GM19025 (cell line): Measurements from ENCODE around the gene FUNDC2.
"Not testable (repeated sequence)": the region's sequence is repeated elsewhere in the genome, so short reads cannot be mapped to it uniquely, and the experiment has no call there.

Experiments used
- ATAC-seq: cut with Tn5 transposase; IDR thresholded peaks from one replicate; pipeline ENCODE4 v1.9.1; 2021; ENCODE audit warnings: mild to moderate bottlenecking, low read depth, moderate library complexity; ENCODE audit not compliant: unreplicated experiment

The FUNDC2 gene, protein sequence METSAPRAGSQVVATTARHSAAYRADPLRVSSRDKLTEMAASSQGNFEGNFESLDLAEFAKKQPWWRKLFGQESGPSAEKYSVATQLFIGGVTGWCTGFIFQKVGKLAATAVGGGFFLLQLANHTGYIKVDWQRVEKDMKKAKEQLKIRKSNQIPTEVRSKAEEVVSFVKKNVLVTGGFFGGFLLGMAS

DNA sequence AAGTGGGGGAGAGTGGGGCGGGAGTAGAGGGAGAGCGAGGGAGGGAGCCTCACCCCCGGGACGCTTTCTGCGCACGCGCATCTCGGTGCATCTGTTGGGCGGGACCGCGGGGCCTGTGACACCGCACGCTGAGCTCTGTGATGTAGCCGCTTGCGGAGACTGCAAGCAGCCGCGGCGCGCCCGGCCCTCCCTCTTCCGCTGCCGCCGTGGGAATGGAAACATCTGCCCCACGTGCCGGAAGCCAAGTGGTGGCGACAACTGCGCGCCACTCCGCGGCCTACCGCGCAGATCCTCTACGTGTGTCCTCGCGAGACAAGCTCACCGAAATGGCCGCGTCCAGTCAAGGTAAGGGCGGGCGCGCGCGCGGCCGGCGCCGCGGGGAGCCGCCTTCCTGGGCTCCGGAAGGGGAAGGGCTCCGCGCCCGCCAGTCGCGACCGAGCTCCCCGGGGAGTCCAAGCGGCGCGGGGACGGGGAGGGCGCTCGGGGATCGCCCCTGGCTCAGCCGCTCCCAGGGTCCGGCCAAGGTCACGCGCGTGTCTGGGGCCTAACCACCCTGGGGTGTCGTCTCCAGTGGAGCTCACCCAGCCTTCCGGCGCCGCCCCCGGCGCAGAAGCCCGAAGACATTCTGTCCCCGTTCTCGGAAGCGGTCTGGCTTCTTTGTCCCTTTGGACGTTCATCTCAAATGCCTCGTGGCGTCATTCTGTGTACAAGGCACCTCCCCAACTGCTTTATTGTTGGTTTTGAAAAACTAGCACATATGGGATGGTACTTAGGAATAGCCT, at the start of gene FUNDC2:
Gene FUNDC2, plus strand, starts transcription at position 118 of the 782 bp plus-strand sequence. Its CDS starts 95 bp downstream, at position 213.
- peak; percentile 93 for ATAC-seq

DNA sequence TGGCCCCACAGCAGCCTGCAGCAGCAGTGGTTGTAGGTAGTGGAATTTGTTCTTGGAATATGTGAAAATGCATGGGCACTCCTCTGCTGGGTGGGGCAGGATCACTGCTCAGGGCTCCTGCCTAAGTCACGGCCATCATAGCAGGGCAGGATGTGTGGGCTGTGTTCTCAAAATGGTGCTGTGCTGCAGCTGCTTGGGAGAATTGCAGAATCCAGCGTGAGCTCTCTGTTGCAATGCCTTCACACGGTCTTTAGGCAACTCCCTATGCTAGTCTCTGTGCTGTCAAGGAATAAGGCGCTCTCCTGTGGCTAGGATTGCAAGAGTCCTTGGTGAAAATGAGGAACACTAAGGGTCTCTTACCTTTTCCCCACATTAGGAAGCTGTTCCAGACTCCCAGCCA, 47.0 kb upstream of the FUNDC2 start:
- no peak for ATAC-seq

DNA sequence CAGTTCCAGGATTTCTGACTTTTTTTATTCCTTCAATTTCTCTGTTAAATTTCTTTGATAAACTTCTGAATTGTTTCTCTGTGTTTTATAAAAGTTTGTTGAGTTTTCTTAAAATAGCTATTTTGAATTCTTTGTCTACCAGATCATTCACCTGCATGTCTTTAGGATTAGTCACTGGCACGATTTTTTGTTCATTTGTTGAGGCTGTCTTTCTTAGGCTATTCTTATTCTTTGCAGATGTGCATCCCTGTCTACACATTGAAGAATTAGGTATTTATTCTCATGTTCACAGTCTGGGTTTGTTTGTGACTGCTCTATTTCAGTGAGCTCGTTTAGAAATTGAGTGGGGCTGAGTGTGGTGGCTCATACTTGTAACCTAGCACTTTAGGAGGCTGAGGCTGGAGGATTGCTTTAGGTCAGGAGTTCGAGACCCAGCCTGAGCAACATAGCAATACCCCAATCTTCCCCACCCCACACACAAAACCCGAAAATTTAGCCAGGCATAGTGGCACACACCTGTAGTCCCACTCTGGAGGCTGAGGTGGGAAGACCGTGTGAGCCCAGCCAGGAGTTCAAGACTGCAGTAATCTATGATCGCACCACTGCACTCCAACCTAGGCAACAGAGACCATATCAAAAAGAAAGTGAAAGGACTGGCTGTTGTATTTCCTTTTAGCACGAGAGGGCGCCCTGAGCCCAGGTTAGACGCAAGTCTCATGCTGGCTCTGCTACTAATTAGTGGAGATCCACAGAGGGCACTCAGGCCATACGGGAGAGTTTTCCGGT, 46.1 kb upstream of the FUNDC2 start:
- peak; percentile 98 for ATAC-seq

DNA sequence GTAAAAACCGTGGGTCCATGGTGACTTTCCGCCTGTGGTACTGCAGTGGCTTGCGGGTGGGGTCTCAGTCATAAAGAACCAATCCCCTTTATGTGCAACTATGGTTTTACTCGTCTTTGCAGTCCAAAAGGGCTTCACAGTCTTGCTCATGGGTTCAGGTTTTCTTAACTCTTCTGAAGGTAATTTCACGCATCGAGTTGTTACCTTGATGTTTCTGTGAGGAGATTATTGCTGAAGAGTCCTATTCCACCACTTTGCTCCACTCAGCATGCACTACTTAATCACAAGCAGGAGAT, 45.6 kb upstream of the FUNDC2 start:
- no peak for ATAC-seq

DNA sequence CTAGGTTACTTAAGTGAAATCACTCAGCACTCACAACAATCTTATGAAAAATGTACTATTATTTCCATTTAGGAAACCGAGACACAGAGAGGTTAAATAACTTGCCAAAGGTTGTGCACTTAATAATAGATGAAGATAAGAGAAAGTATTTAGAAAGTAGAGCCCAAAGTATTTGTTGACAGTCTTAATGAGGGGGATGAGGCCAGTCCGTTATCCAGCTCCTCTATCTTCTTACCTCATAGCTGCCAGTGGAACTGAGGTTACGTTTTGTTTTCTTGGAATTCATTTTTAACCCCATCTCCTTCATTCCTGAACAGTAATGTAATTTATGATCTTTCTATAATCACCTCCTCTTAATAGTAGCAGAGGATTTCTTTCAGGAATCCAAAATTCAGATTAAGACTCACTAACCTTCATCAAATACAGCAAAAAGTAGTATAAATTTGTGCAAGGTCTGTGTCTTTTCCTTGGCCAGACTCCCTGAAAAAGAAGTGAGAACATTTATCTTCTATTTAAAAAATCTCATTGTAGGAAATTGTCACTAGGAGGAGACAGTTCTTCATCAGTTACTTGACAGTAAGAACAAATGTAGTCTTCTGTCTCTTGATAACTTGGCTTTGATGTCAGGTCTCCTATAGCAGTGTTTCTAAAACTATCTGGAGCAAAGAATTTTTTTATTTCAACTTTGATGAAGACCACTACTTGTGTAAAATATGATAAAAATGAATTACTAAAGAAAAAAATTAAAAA, 39.6 kb upstream of the FUNDC2 start:
- no peak for ATAC-seq

DNA sequence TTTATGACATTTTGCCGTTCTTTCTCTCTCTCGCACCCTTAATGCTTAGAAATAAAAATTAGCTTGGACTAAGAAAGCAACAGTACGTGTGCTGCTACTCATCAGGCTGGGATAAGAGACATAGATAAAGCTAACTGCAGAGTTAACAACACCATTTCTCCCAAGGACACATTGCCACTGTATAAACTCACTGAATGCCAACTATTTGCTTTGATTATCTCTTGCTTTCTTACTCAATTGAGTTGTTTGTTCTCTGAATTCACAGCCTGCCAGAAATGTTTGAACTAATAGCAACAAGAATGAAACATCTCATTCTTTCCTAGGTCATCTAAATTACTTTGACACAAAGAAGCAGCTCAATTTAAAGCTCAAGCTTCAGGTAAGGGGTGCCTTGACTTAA, 38.7 kb upstream of the FUNDC2 start:
- ATAC-seq, result no peak

DNA sequence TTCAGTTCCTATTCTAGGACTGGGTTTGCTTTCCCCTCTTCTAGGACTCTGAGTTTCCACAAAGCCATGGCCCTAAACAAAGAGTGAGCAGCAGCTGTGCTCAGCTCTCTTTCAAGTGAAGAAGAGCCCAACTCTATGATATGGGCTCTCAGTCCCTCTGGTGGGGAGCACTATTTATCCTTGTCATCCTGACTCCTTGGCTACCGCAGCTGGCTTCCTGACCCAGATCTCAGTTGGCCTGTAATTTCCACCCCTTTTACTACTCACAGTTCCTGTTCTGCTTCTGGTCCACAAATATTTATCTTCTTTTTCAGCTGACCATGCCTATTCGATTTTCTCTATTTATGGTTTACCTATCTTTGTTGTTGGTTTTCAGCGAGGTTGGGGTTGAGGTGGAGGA, 37.9 kb upstream of the FUNDC2 start:
- ATAC-seq, result no peak

DNA sequence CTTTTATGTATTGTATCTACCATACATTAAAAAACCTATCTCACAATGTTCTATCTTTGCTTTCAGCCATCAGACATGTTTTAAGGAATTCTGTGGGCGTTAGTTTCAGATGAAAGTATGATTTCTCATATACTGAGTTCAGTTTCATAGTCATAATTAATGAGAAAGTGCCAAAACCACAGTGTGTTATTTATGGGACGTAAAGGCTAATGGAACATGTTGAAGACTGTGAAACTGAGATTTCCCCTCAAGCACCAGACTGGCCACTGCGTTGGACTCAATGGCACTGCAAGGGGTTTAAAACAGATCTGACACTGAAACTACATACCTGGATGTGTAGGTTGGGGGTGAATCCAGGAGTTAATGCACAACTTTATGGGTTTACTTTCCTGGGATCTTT, 36.1 kb upstream of the FUNDC2 start:
- no peak for ATAC-seq

DNA sequence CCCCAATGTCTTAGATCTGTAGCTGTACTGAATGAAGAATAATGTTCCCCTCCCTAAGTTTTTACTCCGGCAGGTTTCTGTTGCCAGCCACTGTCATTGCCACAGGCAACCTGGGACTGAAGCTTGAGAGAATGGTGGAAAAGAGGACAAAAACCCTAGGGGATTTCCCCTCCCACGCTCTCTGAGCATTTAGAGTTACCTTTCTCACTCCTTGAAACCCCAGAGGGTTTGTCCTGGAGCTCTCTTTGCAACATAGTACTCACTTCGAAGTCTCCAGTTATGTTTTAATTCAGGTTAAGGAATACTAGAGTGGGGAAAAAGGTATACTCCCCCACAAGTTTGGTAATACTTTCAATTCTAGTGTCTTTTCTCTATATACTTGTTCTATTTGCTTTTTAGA, 35.6 kb upstream of the FUNDC2 start:
- no peak for ATAC-seq

DNA sequence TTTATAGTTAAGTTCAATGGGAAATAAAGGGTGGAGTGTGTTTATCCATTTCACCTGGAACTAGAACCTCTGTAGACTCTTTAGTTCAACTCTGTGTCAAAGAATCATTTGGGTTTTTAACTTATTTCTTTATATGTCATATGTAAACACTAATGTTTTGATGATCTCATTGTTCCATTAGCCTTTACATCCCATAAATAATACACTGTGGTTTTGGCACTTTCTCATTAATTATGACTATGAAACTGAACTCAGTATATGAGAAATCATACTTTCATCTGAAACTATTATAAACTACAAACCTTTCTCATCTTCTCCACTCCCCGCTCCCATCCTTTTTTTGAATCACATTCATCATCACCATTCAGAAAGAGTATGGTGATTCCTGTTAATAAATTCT, 35.2 kb upstream of the FUNDC2 start:
- ATAC-seq, result no peak

DNA sequence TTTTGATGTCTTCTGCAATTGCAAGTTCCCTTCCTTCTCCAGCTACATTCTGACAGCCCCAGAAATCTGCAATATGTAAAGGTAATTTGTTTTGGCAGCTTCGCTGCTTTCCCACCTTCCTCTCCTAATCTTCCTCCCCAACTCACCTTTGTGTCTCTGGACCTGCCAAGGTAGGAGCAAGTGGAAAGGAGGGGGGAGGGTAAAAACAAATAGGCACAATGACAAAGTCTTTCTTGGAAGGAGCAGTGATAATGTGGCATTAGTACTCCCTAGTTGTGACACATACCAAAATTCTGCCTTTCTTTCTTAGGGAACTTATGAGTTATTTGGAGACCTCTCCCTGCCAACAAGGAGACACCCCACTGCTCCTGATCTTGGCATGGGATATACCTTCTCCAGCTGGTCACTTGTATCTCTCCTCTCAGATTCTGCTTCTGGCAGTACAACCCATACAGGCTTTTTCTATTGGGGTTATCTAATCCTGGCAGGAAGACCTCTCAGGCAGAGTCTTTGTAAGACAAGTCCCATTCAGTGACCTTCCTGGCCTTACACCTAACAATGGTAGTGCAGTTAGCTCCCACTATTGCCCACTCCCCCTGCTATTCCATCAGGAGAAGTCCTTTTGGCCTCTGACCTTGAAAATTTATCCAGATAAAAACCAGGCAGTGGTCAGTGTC, 28.3 kb upstream of the FUNDC2 start:
- ATAC-seq, result no peak

DNA sequence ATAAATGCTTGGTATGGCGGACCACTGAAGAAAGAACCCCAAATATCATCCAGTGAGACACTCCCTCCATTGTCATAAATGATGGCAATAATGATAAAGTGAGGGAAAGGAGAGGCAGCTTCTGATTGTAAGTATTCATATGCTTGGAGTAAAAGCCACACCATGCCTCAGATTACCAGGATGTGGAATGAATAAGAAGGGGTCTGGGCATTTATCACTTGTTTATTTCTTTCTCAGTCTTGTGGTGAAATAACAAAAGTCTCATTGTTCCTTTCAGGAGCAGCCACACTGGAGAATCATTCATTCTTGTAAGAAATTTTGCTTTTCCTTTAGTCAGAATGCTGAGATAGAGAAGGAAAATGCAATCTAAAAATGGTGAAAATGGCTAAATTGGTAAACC, 25.8 kb upstream of the FUNDC2 start:
- ATAC-seq, result no peak

DNA sequence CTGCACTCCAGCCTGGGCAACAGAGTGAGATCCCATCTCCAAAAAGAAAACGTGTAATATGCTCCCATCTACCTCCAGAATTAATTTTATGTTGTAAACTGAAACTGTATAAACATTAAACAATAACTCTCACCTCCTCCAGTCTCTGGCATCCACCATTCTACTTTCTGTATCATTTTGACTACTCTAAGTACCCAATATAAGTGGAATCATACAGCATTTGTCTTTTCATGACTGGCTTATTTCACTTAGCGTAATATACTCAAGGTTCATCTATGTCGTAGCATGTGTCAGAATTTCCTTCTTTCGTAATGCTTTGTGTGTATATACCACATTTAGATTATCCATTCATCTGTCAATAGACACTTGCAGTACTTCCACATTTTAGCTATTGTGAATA, 24.8 kb upstream of the FUNDC2 start:
- ATAC-seq, result no peak

DNA sequence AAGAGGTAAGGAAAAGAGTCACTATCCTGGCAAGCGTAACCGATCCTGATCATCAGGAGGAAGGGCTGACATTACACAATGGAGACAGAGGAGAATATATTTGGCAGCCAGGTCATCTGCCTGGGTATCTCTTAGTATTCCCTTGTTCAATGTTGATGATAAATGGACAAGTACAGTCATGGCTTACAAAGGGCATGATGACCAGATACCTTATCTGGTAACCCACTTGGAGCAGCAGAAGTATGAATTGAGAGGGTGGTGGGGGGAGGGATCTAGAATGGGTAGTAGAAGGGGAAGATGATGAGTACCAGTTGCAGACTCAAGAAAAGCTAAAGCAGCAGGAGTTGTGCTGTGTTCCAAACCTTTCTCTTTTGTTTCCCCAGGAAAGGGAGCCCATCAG, 21.5 kb upstream of the FUNDC2 start:
- ATAC-seq, result no peak

DNA sequence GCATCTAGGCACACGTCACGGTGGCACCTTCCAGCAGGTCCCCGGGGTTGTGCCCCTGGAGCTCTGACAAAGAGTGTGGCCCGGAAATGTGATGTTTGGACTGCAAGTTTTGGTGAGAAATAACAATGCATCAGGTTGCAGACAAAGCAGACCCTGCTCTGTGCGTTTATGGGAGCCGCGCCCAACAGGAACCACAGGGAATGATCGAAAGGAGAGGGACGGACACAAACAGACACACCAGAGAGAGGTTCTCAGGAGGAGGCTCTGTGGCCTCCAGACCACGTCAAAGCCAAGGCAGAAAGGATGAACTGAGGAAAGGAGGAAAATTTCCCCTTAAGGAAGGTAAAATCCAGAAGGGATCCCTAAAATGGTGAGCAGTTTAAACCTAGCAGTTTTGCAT, 20.3 kb upstream of the FUNDC2 start:
- ATAC-seq, result not testable (repeated sequence)

DNA sequence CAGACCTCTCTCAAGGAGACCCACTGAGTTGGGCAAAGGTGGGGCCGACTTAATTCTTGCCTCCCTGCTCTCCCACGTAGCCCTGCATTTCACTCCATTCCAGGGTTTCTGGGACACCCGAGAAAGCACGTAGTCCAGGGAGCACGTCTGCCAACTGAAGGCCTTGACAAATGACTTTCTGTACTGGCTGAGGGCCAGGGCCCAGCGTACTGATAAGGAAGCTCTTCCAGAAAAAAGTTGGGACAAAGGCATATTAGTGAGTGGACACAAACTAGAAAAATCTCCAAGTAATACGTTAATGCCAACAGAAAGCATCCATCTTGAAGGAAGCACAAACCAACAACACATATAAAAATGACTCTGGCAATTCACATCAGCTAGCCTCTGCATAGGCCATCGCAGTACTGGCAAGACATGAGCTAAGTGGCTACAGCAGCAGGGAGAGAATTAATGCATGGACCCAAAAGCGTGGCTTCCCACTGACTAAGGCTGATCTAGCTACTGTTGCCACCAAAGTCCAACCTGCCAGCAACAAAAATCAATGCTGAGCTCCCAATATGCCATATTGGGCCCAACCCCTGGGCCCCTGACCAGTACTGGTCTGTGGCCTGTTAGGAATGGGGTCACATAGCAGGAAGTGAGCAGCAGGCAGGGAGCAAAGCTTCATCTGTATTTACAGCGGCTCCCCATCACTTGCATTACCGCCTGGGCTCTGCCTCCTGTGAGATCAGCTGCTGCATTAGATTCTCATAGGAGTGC, 19.6 kb upstream of the FUNDC2 start:
- not testable (repeated sequence) for ATAC-seq

DNA sequence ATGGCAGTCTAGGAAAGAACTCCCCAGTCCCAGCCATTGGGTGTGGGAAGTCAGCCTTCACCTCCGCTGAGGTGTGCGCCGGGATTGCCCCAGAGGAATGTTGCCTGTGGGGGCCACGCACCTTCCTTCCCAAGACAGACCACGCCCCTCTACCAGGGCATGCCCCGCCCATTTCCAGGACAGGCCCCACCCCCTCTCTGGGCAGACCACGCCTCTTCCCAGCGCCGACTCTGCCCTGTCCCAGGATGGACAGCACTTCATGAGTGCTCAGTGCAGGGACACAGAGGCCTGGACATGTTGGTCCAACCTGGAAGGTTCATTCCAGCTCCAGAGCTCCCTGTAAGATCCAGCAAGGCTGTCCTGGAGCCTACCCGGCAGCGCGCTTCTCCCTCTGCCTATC, 18.1 kb upstream of the FUNDC2 start:
- not testable (repeated sequence) for ATAC-seq

DNA sequence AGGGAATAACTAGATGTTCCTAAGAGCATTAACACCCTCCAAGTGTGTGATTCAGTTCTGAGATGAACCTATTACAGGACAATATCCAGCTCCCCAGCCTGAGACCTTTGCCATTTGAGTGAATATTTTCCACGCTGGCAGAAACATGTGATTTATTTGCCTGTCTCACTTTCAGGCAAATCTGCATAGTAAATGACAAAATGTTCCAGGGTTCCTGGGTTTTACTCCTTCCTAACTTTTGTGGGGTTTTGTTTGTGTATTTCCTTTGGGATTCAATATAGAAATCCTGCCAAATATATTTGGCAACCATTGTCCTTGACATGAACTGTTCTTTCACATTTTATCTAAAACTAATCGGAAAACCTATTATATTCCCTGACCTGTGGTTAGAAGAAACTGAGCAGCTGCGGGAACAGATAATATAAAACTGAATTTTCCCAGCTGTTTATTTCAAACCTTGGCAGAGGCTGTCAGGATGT, 16.6 kb upstream of the FUNDC2 start:
- ATAC-seq, result no peak

DNA sequence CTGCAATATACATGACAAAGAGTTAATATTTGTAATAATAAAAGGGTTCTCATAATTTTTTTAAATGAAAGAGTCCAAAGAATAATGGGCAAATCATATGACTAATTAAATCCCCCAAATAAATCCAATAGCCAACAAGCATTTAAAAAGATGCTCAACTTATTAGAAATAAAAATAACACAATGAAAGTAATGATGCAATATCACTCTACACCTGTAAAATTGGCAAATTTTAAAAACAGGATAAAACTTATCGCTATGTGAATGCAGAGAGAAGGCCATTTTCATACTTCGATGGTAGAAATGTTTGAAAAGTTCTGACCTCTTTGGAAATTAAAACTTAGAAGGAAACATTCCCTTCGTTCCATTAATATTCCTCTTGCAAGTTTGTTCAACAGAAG, 6.1 kb upstream of the FUNDC2 start:
- ATAC-seq, result no peak

DNA sequence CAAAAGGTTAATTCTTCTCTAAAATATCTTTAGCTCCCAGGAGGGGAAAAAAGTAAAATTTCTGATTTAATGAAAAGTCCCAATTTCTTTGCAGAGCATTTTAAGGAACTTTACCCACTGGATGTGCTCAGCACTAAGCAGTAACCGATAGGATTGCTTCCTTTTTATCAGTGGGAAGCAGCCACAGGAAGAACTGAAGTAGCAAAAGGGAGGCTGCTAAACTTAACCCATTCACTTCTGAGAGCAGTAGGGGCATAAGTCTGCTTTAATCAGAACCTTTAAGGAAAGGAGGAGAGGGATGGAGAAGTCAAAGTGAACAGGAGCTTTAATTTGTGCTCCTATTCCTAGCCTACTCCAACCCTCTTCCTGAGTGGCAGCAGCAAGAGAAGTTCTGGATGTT, 4.1 kb upstream of the FUNDC2 start, which contains the start of gene F8:
Gene F8, minus strand, starts transcription at position 139 of the 400 bp plus-strand sequence. CDS start 171 bp downstream, outside the sequence.
- ATAC-seq, result no peak
